ENCODE measurements around the gene PRMT2.

GRCh38 chr21:46660505-46660904 lies 25.0 kb downstream of the PRMT2 start:
- TF ChIP-seq, protein P1, sequence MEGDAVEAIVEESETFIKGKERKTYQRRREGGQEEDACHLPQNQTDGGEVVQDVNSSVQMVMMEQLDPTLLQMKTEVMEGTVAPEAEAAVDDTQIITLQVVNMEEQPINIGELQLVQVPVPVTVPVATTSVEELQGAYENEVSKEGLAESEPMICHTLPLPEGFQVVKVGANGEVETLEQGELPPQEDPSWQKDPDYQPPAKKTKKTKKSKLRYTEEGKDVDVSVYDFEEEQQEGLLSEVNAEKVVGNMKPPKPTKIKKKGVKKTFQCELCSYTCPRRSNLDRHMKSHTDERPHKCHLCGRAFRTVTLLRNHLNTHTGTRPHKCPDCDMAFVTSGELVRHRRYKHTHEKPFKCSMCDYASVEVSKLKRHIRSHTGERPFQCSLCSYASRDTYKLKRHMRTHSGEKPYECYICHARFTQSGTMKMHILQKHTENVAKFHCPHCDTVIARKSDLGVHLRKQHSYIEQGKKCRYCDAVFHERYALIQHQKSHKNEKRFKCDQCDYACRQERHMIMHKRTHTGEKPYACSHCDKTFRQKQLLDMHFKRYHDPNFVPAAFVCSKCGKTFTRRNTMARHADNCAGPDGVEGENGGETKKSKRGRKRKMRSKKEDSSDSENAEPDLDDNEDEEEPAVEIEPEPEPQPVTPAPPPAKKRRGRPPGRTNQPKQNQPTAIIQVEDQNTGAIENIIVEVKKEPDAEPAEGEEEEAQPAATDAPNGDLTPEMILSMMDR (conservative IDR thresholded peaks at IDR 0.05 in 1 of 2, IDR thresholded peaks at IDR 0.05 in 1 of 2; ENCODE audit: low read depth in 1 of 2, low read length in 2 of 2), result no peak
- TF ChIP-seq EZH2 (IDR thresholded peaks at IDR 0.05; ENCODE audit: low read length, missing control alignments), result no peak
